ENCODE data around the gene ABHD14A.

- TF ChIP-seq CTCF (IDR thresholded peaks at IDR 0.05) (no peak), POLR2A (IDR thresholded peaks at IDR 0.05) (no peak)
Measured at GRCh38 chr3:52015438-52016228, 40.8 kb downstream of the ABHD14A start.

All from body of pancreas (tissue), 4 donors.